Skeletal muscle satellite cell (primary cell): ENCODE data around the gene TRPM2.

Source experiments
- H3K27me3 ChIP-seq: 2 replicates; pipeline ENCODE4 v1.7.0; 2013; ENCODE audit warnings: low read length; ENCODE audit not compliant: control insufficient read depth, insufficient read depth
- H3K36me3 ChIP-seq: 2 replicates; pipeline ENCODE4 v1.7.0; 2013; ENCODE audit warnings: mild to moderate bottlenecking, control low read depth, low read length; ENCODE audit not compliant: insufficient read depth
- H3K4me1 ChIP-seq: 2 replicates; pipeline ENCODE4 v1.7.0; 2013; ENCODE audit warnings: low read length; ENCODE audit not compliant: control insufficient read depth, insufficient read depth
- H3K4me2 ChIP-seq: 2 replicates; pipeline ENCODE4 v1.7.0; 2013; ENCODE audit warnings: mild to moderate bottlenecking, low read length
- H3K4me3 ChIP-seq: 2 replicates; pipeline ENCODE4 v1.7.0; 2013; ENCODE audit warnings: low read length
- H3K9ac ChIP-seq: 2 replicates; pipeline ENCODE4 v1.7.0; 2013; ENCODE audit warnings: mild to moderate bottlenecking, low read depth, low read length, moderate library complexity
- H3K9me3 ChIP-seq: replicated peaks from 2 replicates; pipeline ENCODE4 v1.7.0; 2013; ENCODE audit warnings: mild to moderate bottlenecking, control low read depth, low read length

TRPM2 gene

DNA sequence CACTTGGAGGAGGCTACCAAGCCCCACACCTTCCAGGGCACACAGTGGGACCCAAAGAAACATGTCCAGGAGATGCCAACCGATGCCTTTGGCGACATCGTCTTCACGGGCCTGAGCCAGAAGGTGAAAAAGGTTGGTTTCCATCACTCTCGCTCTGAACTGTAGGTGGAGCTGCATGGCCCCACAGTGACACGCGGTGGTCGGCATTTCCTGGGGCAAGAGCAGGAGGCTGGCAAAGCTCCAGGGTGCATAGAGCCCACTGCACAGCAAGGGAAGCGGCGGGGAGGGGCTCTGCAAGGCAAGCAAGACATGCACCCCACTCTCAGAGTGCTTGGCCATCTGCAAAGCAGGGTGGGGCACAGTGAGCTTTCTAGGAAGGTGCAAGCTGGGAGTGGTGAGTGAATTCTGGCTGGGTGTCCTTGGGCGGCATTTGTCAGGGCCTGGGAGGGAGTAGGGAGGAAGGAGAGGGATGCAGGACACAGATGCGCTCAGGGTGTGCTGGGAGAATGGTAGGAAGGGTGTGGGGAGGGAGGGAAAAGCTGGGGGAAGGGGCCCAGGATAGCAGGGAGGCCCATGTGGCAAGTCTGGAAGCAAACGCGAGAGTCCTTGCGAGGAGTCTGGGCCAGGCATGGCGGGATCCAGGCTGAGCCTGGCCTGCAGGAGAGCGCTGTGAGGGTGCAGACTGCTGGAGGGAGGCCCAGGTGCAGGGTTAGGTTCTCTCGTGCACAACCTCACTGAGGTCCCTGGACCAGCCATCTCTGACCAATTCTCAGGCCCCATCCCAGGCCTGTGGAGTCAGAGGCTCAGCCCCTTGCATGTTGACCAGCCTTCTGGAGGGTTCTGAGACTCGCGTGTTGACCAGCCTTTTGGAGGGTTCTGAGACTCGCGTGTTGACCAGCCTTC lies 11.0 kb downstream of the TRPM2 start:
- Histone ChIP-seq H3K9me3 (no peaks in the 10 kb centered on the region), H3K36me3 (no peaks in the 10 kb centered on the region)

DNA sequence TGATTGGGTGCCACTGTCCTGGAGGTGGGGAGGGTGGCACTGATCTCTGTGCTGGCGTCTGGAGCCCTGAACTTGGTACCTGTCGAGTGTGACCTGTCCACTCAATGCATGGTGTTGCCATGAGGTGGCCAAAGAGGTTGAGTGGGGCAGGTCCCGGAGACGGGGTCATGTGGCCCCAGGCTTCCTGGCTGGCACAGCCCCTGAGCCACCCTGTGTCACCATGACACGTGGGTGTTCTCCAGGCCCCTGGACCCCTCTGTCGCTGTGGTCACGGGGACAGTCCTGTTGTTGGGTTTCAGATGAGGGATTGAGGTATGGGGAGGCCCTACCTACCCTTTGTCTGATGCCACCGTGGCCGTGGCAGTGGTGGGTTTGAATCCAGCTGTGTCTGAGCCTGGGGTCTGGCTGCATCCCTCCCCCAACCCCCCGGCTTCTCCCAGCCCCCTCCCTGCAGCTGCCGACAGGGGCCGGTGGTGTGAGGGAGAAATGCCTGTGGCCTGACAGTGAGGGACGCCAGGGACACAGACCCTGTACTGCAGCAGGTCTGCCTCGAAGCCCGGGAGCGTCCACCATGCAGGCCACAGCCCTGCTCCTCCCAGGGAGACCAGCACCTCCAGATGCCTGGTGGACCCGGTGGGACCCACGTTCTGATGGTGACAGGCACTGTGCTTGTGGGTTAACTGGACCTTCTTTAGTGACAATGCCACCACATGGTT lies 12.0 kb downstream of the TRPM2 start:
- no peak overlapping the region for H3K4me3 ChIP-seq
- H3K9ac ChIP-seq = no peak overlapping the region
- no peaks in the 10 kb centered on the region for H3K4me1 ChIP-seq
- H3K27me3 ChIP-seq = peaks cover 4% of the 10 kb centered on the region
- no peak overlapping the region for H3K4me2 ChIP-seq
- H3K9me3 ChIP-seq = no peaks in the 10 kb centered on the region
- H3K36me3 ChIP-seq = no peaks in the 10 kb centered on the region

More for the DNA sequence above, 11.0 kb downstream of the TRPM2 start:
- Histone ChIP-seq H3K4me1 (no peaks in the 10 kb centered on the region), H3K4me2 (no peak overlapping the region), H3K4me3 (no peak overlapping the region), H3K9ac (no peak overlapping the region), H3K27me3 (peaks cover 4% of the 10 kb centered on the region)

DNA sequence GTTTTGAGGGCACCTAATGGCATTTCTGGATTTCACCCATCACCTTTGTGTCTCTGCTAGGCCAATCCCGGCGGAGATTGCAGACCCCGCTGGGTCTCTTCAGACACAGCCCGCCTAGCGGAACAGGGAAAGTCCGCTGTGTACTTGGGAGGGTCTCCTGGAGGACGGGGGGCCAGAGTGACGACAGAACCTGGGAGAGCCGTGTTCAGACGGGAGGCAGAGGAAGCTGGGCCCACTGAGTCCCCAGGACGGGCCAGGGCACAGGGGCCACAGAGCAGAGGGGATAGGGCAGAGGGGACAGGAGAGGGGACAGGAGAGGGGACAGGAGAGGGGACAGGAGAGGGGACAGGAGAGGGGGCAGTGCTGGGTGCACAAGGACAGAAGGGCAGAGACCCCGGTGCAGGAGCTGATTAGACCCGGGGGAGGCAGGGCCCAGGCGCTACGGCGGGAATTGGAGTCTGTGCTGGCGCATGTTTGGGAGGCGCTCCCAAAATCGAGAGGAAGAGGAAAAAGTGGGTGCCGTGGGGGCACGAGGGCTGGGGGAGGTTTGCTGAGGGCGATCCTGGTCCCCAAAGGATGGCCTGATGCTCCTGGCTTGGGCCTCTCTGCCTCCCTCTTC lies 12.7 kb downstream of the TRPM2 start:
- no peak overlapping the region for H3K9ac ChIP-seq
- no peaks in the 10 kb centered on the region for H3K36me3 ChIP-seq
- H3K9me3 ChIP-seq = no peaks in the 10 kb centered on the region
- no peak overlapping the region for H3K4me3 ChIP-seq
- no peaks in the 10 kb centered on the region for H3K4me1 ChIP-seq
- no peak overlapping the region for H3K4me2 ChIP-seq
- peaks cover 4% of the 10 kb centered on the region for H3K27me3 ChIP-seq

DNA sequence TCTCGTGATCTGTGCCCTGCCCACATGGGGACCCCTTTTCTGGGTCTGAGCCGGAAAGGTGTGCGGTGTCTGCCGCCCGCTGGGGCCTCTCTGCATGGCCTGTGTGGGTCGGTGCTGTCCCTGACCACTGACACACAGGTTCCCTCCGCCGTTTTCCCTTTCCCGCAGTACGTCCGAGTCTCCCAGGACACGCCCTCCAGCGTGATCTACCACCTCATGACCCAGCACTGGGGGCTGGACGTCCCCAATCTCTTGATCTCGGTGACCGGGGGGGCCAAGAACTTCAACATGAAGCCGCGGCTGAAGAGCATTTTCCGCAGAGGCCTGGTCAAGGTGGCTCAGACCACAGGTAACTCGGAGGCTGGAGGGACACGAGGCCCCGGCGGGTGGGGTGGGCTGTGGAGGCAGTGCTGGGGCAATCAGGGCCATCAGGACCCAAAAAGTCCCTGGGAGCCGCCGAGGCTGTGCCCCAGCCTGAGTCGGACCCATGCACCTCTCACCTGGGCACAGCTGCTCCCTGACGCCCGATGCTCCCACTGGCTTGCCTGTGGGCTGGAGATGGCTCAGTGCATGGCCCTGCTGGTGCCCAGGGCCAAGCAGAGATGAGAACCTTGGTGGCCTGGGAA lies 13.3 kb downstream of the TRPM2 start:
- no peak overlapping the region for H3K4me3 ChIP-seq
- H3K36me3 ChIP-seq = no peaks in the 10 kb centered on the region
- H3K4me2 ChIP-seq = no peak overlapping the region
- H3K9ac ChIP-seq = no peak overlapping the region
- no peaks in the 10 kb centered on the region for H3K4me1 ChIP-seq
- H3K9me3 ChIP-seq = no peaks in the 10 kb centered on the region
- H3K27me3 ChIP-seq = peaks cover 4% of the 10 kb centered on the region

DNA sequence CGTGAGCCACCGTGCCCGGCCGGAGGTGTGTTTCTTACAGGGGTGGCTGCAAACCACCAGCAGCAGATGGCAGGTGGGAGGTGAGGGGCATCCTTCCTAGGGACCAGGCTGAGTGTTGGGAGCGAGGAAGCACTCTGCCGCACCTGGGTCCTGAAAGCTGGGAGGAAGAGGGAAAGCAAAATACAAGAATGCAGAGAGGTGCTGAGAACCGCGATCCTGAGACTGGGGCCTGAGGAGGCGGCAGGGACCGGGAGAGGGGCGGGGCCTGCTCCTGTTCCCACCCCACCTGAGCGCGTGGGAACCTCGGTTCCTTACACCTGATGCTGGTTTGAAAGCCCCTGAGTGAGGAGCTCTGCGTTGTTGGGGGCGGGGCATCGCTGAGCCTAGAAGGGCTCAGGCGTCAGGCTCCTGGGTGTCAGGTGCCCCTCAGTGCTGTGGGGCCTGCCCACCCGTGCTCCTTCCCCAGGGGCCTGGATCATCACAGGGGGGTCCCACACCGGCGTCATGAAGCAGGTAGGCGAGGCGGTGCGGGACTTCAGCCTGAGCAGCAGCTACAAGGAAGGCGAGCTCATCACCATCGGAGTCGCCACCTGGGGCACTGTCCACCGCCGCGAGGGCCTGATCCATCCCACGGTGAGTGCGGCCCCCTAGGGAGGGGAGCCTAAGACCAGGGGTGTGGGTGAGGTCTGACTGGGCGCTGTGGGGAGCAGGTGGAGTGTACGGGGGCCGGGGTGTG lies 15.5 kb downstream of the TRPM2 start:
- Histone ChIP-seq H3K36me3 (no peaks in the 10 kb centered on the region), H3K4me1 (no peaks in the 10 kb centered on the region), H3K4me2 (no peak overlapping the region), H3K9me3 (no peaks in the 10 kb centered on the region), H3K27me3 (peaks cover 10% of the 10 kb centered on the region), H3K9ac (no peak overlapping the region), H3K4me3 (no peak overlapping the region)

DNA sequence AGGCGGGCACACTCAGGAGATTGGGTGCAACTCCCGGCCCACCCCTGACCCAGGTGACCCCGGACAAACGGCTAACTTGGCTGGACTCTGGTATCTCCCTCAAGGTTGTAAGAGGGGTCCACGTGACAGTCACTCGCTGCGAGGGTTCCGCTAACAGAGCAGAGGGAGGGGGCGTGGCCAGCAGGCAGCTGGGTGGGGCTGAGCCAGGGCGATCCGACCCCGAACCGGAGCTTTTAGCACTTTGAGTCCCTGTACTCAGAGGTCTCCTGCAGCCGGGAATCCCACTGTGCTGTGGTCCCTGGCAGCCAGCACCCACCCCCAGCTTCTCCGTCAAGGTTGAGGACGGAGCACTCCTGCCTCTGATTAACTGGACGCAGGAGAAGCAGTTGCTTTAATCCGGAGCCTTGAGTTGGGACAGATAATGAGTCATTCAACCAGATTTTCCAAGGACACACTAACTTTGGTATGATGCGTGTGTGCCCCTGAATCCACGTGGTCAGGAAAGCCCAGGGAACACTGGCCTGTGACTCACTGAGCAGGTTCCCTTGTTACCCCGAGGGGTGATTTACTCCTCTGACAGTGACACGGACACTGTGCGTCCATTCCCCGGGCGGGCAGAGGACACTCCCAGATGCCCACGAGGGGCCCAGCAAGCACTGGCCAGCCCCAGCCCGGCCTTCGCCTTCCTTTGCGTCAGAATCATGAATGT lies 16.8 kb downstream of the TRPM2 start:
- no peak overlapping the region for H3K4me3 ChIP-seq
- peaks cover 10% of the 10 kb centered on the region for H3K27me3 ChIP-seq
- H3K4me1 ChIP-seq = no peaks in the 10 kb centered on the region
- peak overlapping the region; percentile 59 for H3K4me2 ChIP-seq
- no peak overlapping the region for H3K9ac ChIP-seq
- no peaks in the 10 kb centered on the region for H3K9me3 ChIP-seq
- no peaks in the 10 kb centered on the region for H3K36me3 ChIP-seq

DNA sequence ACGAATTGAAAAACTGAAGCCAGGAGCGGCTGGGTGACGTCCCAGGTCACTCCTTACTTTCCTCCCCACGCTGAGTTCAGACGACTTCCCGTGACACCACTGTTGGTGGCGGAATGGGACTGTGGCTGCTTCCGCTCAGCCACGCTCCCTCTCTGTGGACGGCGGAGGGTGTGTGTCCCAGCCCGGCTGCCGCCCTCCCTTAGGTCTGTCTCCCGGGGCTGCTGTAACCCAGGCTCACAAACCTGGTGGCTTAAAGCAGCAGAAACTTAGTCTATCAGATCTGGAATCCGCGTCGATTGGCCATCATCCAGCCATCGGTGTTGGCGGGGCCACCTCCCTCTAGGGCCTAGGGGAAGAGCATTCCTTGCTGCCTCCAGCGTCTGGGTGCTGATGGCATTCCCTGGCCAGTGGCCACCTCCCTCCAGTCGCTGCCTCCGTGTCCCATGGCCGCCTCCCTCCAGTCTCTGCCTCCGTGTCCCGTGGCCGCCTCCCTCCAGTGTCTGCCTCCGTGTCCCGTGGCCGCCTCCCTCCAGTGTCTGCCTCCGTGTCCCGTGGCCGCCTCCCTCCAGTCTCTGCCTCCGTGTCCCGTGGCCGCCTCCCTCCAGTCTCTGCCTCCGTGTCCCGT lies 17.5 kb downstream of the TRPM2 start:
- Histone ChIP-seq H3K9me3 (no peaks in the 10 kb centered on the region), H3K4me1 (no peaks in the 10 kb centered on the region), H3K4me3 (no peak overlapping the region), H3K4me2 (peak overlapping the region; percentile 59), H3K36me3 (no peaks in the 10 kb centered on the region), H3K9ac (no peak overlapping the region), H3K27me3 (peaks cover 10% of the 10 kb centered on the region)

DNA sequence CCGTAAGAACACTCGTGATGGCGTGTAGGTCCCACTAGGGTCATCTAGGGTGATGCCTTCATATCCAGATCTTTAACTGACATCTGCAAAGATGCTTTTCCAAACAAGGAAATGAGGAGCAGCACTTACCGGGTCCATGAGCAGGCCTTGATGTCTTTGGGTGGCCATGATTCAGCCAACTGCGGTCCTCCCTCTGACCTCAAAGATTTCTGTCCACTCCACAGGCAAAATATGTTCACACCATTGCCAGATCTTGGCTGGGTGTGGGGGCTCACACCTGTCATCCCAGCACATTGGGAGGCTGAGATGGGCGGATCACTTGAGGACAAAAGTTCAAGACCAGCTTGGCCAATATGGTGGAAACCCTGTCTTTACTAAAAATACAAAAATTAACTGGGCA lies 18.2 kb downstream of the TRPM2 start:
- Histone ChIP-seq H3K36me3 (no peaks in the 10 kb centered on the region), H3K27me3 (peaks cover 10% of the 10 kb centered on the region), H3K4me1 (no peaks in the 10 kb centered on the region), H3K4me3 (no peak overlapping the region), H3K4me2 (no peak overlapping the region), H3K9me3 (no peaks in the 10 kb centered on the region), H3K9ac (no peak overlapping the region)

DNA sequence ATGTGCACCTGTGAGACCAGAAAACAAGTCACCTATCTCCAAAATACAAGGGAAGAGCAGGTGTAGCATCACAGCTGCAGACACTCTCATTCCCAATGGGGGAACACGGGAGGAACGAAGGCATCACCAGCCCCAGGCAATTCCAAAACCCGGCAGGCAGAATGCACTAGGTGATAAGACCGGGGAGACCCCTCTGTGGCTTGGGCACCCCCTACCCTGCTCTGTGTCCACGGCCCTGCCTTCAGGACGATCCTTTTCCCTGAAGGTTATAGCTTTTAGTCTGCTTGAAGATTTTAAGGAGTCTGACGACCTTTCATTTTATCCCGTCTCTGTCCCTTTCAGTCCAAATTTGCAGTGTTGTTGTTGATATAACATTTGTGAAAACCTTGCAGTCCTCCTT lies 19.2 kb downstream of the TRPM2 start:
- H3K36me3 ChIP-seq = no peaks in the 10 kb centered on the region

DNA sequence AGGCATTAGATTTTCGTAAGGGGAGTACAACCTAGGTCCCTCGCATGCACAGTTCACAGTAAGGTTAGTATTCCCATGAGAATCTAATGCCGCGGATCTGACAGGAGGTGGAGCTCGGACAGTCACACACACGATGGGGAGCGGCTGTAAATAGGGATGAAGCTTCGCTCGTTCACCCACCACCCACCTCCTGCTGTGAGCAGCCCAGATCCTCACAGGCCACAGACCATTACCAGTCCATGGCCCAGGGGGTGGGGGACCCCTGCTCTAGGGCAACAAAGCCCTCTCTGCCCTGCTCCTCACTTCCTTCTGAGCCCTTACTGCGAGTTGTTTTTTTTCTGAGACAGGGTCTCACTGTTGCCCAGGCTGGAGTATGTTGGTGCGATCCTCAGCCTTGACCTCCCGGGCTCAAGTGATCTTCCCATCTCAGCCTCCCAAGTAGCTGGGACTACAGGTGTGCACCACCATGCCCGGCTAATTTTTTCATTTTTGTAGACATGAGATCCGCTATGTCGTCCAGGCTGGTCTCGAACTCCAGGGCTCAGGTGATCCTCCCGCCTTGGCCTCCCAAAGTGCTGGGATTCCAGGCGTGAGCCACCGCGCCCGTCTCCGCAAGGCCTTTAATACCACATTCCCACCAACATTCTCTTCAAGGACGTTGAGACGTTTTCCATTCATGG lies 21.3 kb downstream of the TRPM2 start:
- H3K9ac ChIP-seq = no peak overlapping the region
- H3K4me2 ChIP-seq = no peak overlapping the region
- no peaks in the 10 kb centered on the region for H3K36me3 ChIP-seq
- H3K27me3 ChIP-seq = peaks cover 16% of the 10 kb centered on the region
- no peaks in the 10 kb centered on the region for H3K9me3 ChIP-seq
- no peaks in the 10 kb centered on the region for H3K4me1 ChIP-seq
- no peak overlapping the region for H3K4me3 ChIP-seq

More for the DNA sequence above, 19.2 kb downstream of the TRPM2 start:
- Histone ChIP-seq H3K27me3 (peaks cover 10% of the 10 kb centered on the region), H3K9ac (no peak overlapping the region), H3K4me2 (no peak overlapping the region), H3K4me3 (no peak overlapping the region), H3K9me3 (no peaks in the 10 kb centered on the region), H3K4me1 (no peaks in the 10 kb centered on the region)
